HFFc6 (cell line): ENCODE measurements around the gene NR2F6. TPM values are rescaled to one million over a fixed set of nuclear protein-coding genes. Genes with fewer than 3 reads are reported as not detected.
"Not testable (repeated sequence)": the region's sequence is repeated elsewhere in the genome, so short reads cannot be mapped to it uniquely, and the experiment has no call there.

Experiments used
- DNase-seq: peaks from one replicate; pipeline ENCODE4 v3.0.0-alpha.2; 2018
- H3K27ac Mint-ChIP-seq: 2 replicates; pipeline ENCODE4 v1.8.0; 2020; ENCODE audit warnings: mild to moderate bottlenecking, mixed read lengths
- H3K27me3 Mint-ChIP-seq: 2 replicates; pipeline ENCODE4 v1.8.0; 2021; ENCODE audit warnings: mild to moderate bottlenecking, moderate library complexity, mixed read lengths; ENCODE audit not compliant: insufficient read depth
- H3K36me3 Mint-ChIP-seq: 2 replicates; pipeline ENCODE4 v1.8.0; 2021; ENCODE audit warnings: low read depth, mixed read lengths
- H3K4me1 Mint-ChIP-seq: 2 replicates; pipeline ENCODE4 v1.8.0; 2020; ENCODE audit warnings: low read depth, mixed read lengths
- H3K4me3 Mint-ChIP-seq: 2 replicates; pipeline ENCODE4 v1.8.0; 2020; ENCODE audit warnings: mild to moderate bottlenecking, moderate library complexity, mixed read lengths
- H3K9me3 Mint-ChIP-seq: 2 replicates; pipeline ENCODE4 v1.8.0; 2020; ENCODE audit warnings: mild to moderate bottlenecking, mixed read lengths
- total RNA-seq, 6 experiments: library from RNA; stranded (reverse); fragmentation: NEBNext Ultra II Directional; extraction: Animal tissue kit (Norgen Biotek cat#: 25700); gene quantifications; 2 replicates in 1 of 6; 3 replicates in 5 of 6; pipeline ENCODE4 v1.2.3, GENCODE V29; 2021
- TF ChIP-seq, protein P1 (sequence below): fragments of 200-600 bp; sonication (generic); IDR thresholded peaks from 2 replicates; pipeline ENCODE4 v1.5.0; 2021; ENCODE audit warnings: antibody characterized with exemption, mild to moderate bottlenecking

Gene NR2F6
- total RNA-seq, 6 experiments from 2014 or later = 46.1 to 61.9 (median 49.3) TPM

DNA sequence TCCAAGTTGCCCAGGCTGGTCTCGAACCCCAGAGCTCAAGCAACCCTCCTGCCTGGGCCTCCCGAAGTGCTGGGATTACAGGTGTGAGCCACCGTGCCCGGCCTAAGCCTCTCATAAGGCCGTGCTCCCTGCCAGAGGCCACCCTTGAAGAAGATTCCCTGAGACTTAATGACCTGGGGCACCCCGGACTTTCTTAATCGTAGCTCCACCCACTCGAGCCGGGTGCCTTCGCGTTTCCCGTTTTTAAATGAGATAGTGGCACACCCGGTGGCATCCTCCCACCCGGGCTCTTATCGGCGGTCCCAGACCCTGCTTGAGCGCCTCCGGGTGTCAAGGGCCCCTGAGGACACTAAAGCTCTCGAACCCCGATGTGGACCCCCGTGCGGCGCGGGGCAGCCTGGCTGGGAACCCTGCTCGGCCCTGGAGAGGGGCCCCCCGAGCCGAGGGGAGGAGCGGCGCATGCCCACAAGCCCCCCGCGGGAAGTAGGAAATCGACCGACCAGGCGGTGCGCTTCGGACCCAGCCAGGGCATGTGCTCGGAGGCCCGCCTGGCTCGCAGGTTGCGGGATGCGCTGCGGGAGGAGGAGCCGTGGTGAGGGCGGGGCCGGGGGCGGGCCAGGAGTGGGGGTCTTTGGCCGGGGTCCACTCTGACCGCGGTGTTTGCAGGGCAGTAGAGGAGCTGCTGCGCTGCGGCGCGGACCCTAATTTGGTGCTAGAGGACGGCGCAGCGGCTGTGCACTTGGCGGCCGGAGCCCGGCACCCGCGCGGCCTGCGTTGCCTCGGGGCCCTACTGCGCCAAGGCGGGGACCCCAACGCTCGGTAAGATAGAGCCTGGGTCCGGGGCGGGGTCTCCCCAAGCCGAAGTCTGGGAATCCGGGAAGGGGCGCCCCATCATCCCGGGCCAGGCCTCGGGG, 35.9 kb upstream of the NR2F6 start, which contains the start of gene ANKLE1:
Gene ANKLE1, plus strand, starts transcription at position 511 of the 914 bp plus-strand sequence. Its CDS starts 20 bp downstream, at position 531.
- no peaks in the 10 kb centered on the region for H3K9me3 Mint-ChIP-seq
- peaks cover 9% of the 10 kb centered on the region; the same call in 1 of the 2 replicates for H3K36me3 Mint-ChIP-seq
- TF ChIP-seq, protein P1, sequence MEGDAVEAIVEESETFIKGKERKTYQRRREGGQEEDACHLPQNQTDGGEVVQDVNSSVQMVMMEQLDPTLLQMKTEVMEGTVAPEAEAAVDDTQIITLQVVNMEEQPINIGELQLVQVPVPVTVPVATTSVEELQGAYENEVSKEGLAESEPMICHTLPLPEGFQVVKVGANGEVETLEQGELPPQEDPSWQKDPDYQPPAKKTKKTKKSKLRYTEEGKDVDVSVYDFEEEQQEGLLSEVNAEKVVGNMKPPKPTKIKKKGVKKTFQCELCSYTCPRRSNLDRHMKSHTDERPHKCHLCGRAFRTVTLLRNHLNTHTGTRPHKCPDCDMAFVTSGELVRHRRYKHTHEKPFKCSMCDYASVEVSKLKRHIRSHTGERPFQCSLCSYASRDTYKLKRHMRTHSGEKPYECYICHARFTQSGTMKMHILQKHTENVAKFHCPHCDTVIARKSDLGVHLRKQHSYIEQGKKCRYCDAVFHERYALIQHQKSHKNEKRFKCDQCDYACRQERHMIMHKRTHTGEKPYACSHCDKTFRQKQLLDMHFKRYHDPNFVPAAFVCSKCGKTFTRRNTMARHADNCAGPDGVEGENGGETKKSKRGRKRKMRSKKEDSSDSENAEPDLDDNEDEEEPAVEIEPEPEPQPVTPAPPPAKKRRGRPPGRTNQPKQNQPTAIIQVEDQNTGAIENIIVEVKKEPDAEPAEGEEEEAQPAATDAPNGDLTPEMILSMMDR = no peak
- no peak within 1 kb of the TSS for H3K27ac Mint-ChIP-seq
- no peak for DNase-seq
- H3K4me3 Mint-ChIP-seq = peak within 1 kb of the TSS; percentile 82
- H3K4me1 Mint-ChIP-seq = peaks cover 5% of the 10 kb centered on the region
- H3K27me3 Mint-ChIP-seq = peaks cover 4% of the 10 kb centered on the region

- no peak for DNase-seq
- peaks cover 12% of the 10 kb centered on the region; the same call in 1 of the 2 replicates for H3K36me3 Mint-ChIP-seq
- peaks cover 5% of the 10 kb centered on the region for H3K4me1 Mint-ChIP-seq
- peaks cover 4% of the 10 kb centered on the region for H3K27me3 Mint-ChIP-seq
- no peak overlapping the region for H3K4me3 Mint-ChIP-seq
- H3K9me3 Mint-ChIP-seq = no peaks in the 10 kb centered on the region
- H3K27ac Mint-ChIP-seq = no peak overlapping the region
- TF ChIP-seq, protein P1 = no peak
These were observed 33.7 kb upstream of the NR2F6 start for GRCh38 chr19:17279436-17279835.

DNA sequence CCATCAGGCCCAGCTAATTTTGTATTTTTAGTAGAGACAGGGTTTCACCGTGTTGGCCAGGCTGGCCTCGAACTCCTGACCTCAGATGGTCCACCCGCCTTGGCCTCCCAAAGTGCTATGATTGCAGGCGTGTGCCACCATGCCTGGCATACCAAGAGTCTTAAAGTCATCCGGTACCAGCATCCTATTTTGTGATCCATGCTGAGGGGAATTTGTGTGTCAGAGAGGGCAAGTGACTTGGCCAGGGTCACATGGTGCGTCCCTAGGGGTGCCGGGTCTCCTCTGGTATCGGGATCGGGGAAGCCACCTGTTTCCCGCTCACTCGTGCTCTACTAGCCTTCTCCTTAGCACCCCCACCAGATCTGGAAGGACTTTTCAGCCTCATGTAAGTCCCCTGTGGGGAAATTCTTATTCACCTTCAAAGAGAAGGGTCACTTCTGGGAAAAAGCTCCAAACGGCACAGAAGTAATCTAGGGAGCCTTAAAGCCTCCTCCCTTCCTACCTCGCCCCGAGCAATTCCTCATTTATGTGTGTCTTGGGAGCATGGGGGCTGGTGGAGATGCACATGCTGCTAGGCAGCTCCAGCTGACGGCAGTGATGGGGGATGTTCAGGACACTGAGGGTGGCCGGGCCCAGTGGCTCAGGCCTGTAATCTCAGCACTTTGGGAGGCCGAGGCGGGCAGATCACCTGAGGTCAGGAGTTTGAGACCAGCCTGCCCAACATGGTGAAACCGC, 29.9 kb upstream of the NR2F6 start:
- TF ChIP-seq, protein P1 = no peak
- Mint-ChIP-seq H3K9me3 (no peaks in the 10 kb centered on the region), H3K27ac (no peak overlapping the region), H3K36me3 (peaks cover 16% of the 10 kb centered on the region; the same call in 1 of the 2 replicates), H3K4me3 (no peak overlapping the region), H3K4me1 (no peaks in the 10 kb centered on the region), H3K27me3 (no peaks in the 10 kb centered on the region; the same call in 1 of the 2 replicates)
- no peak for DNase-seq

DNA sequence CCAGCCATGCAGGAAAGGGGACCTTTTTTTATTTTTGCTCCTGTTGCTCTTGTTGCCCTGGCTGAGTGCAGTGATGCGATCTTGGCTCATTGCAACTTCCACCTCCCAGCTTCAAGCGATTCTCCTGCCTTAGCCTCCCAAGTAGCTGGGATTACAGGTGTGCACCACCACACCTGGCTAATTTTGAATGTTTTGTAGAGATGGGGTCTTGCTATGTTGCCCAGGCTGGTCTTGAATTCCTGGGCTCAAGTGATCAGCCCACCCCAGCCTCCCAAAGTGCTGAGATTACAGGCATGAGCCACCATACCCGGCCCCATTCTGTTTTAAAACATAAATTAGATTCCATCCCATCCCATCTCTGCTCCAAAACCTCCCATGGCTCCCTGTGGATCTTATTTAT, 29.2 kb upstream of the NR2F6 start:
- not testable (repeated sequence) for H3K27ac Mint-ChIP-seq, H3K4me1 Mint-ChIP-seq, H3K4me3 Mint-ChIP-seq, H3K9me3 Mint-ChIP-seq, H3K27me3 Mint-ChIP-seq, DNase-seq
- peaks cover 22% of the 10 kb centered on the region for H3K36me3 Mint-ChIP-seq

GRCh38 chr19:17268754-17269153, 23.0 kb upstream of the NR2F6 start:
- Mint-ChIP-seq H3K27ac (peak overlapping the region; percentile 91), H3K36me3 (peaks cover 12% of the 10 kb centered on the region)

More at GRCh38 chr19:17268754-17269153, 23.0 kb upstream of the NR2F6 start:
- Mint-ChIP-seq H3K4me1 (peaks cover 15% of the 10 kb centered on the region), H3K9me3 (peaks cover 4% of the 10 kb centered on the region; the same call in 1 of the 2 replicates), H3K4me3 (peak overlapping the region; percentile 96), H3K27me3 (peaks cover 4% of the 10 kb centered on the region)
- no peak for DNase-seq
- TF ChIP-seq, protein P1 = no peak
